ENCODE measurements around the gene GSX2. TPM values are rescaled to one million over a fixed set of nuclear protein-coding genes. Genes with fewer than 3 reads are reported as not detected.

GSX2 gene
- total and polyA plus RNA-seq, 2 donors (not counting 1 experiment from before 2014, with no cell fraction given), result 0.05 to 0.33 TPM

DNA sequence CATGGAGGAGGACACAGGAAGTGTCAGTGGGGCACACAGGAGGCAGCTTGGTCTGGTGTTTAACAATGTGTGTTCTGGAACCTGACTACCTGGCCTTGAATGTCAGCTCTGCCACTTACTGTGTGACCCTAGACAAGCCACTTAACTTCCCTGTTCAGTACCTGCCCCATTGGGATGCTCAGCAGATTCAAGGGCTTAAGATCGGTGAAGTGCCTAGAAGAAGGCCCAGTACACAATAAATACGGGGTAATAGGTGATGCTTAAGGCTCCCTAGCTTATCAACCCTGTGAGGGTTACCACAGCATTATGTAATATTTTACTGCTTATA lies 33.9 kb upstream of the GSX2 start:
- H3K36me3 ChIP-seq (ENCODE audit: control insufficient read depth, insufficient read depth, low read length), result no peaks in the 10 kb centered on the region
- no peak overlapping the region for H3K4me3 ChIP-seq (replicated peaks in 1 of 4; ENCODE audit: control extremely low read depth in 1 of 4, insufficient read depth in 1 of 4, low read depth in 3 of 4, low read length in 4 of 4)
- peak overlapping the region; percentile 69 for H3K27ac ChIP-seq (ENCODE audit: insufficient read depth, low read length)
- no peak overlapping the region for H3K4me2 ChIP-seq (ENCODE audit: extremely low read depth, insufficient read depth, low read length)
- H2AFZ ChIP-seq (ENCODE audit: low read length), result no peak overlapping the region
- H3K9me3 ChIP-seq (ENCODE audit: control insufficient read depth, insufficient read depth, low read depth, low read length), result no peaks in the 10 kb centered on the region
- DNase-seq (ENCODE audit: low read depth in 2 of 2), result no peak
- TF ChIP-seq EZH2 (IDR thresholded peaks at IDR 0.05; ENCODE audit: low read length, missing control alignments), result no peak
- TF ChIP-seq, protein P1, sequence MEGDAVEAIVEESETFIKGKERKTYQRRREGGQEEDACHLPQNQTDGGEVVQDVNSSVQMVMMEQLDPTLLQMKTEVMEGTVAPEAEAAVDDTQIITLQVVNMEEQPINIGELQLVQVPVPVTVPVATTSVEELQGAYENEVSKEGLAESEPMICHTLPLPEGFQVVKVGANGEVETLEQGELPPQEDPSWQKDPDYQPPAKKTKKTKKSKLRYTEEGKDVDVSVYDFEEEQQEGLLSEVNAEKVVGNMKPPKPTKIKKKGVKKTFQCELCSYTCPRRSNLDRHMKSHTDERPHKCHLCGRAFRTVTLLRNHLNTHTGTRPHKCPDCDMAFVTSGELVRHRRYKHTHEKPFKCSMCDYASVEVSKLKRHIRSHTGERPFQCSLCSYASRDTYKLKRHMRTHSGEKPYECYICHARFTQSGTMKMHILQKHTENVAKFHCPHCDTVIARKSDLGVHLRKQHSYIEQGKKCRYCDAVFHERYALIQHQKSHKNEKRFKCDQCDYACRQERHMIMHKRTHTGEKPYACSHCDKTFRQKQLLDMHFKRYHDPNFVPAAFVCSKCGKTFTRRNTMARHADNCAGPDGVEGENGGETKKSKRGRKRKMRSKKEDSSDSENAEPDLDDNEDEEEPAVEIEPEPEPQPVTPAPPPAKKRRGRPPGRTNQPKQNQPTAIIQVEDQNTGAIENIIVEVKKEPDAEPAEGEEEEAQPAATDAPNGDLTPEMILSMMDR (conservative IDR thresholded peaks at IDR 0.05 in 1 of 2, IDR thresholded peaks at IDR 0.05 in 1 of 2; ENCODE audit: low read depth in 1 of 2, low read length in 2 of 2), result no peak
- peaks cover 14% of the 10 kb centered on the region for H3K4me1 ChIP-seq (ENCODE audit: control insufficient read depth, extremely low read depth, insufficient read depth, low read length)
- no peak overlapping the region for H3K9ac ChIP-seq (ENCODE audit: insufficient read depth, low read length)
- H4K20me1 ChIP-seq (ENCODE audit: control insufficient read depth, extremely low read depth, insufficient read depth, low read length), result no peaks in the 10 kb centered on the region
- no peaks in the 10 kb centered on the region for H3K27me3 ChIP-seq (ENCODE audit: control insufficient read depth, insufficient read depth, low read length)
- peaks cover 32% of the 10 kb centered on the region for H3K79me2 ChIP-seq (ENCODE audit: control insufficient read depth, insufficient read depth, low read length)

DNA sequence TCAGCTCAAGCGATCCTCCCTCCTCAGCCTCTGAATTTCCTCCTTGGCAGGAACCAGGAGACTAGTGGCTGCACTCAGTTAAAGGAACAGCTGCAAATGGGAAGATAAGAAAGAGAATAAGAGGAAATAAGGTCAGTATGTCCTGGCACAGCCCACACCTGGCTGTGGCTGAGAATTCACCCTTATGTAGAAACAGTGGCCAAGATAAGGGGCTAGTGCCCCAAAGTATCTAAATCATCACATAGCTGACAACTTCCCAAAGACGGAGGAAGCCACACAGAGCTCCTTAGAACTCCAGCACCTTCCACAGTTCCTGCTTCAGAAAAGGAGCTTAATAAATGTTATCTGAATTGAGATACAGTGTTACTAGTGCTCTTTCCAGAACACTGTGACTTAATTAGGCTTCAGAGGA lies 33.2 kb upstream of the GSX2 start:
- no peaks in the 10 kb centered on the region for H4K20me1 ChIP-seq (ENCODE audit: control insufficient read depth, extremely low read depth, insufficient read depth, low read length)
- no peaks in the 10 kb centered on the region for H3K9me3 ChIP-seq (ENCODE audit: control insufficient read depth, insufficient read depth, low read depth, low read length)
- H3K9ac ChIP-seq (ENCODE audit: insufficient read depth, low read length), result no peak overlapping the region
- H3K4me3 ChIP-seq (replicated peaks in 1 of 4; ENCODE audit: control extremely low read depth in 1 of 4, insufficient read depth in 1 of 4, low read depth in 3 of 4, low read length in 4 of 4), result no peak overlapping the region
- peaks cover 25% of the 10 kb centered on the region for H3K79me2 ChIP-seq (ENCODE audit: control insufficient read depth, insufficient read depth, low read length)
- H3K27ac ChIP-seq (ENCODE audit: insufficient read depth, low read length), result peak overlapping the region; percentile 49
- H3K27me3 ChIP-seq (ENCODE audit: control insufficient read depth, insufficient read depth, low read length), result no peaks in the 10 kb centered on the region
- peak overlapping the region; percentile 16 for H3K4me2 ChIP-seq (ENCODE audit: extremely low read depth, insufficient read depth, low read length)
- no peak overlapping the region for H2AFZ ChIP-seq (ENCODE audit: low read length)
- H3K36me3 ChIP-seq (ENCODE audit: control insufficient read depth, insufficient read depth, low read length), result no peaks in the 10 kb centered on the region
- H3K4me1 ChIP-seq (ENCODE audit: control insufficient read depth, extremely low read depth, insufficient read depth, low read length), result peaks cover 14% of the 10 kb centered on the region
- DNase-seq (ENCODE audit: low read depth in 2 of 2), result no peak
- no peak for TF ChIP-seq EZH2 (IDR thresholded peaks at IDR 0.05; ENCODE audit: low read length, missing control alignments)
- TF ChIP-seq, protein P1 (conservative IDR thresholded peaks at IDR 0.05 in 1 of 2, IDR thresholded peaks at IDR 0.05 in 1 of 2; ENCODE audit: low read depth in 1 of 2, low read length in 2 of 2), result no peak

DNA sequence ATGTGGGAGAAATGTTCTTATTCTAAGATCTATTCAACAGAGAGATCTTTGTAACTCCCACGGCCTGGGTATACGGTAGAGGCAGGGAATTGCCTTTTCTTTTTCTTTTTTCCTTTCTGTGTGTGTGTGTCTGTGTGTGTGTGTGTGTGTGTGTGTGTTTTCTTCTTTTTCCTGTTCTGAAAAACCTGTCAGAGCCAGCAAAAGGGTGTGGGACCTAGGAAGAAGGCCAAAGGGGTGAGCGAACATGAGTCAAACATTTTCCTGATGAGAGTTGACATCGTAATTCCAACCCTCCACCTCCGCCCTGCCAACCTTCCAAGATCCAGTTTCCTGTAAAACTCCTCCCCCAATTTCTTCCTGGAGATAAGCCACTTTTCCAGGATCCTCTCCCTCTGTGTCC lies 32.8 kb upstream of the GSX2 start:
- Histone ChIP-seq H3K27me3 (ENCODE audit: control insufficient read depth, insufficient read depth, low read length) (no peaks in the 10 kb centered on the region), H3K27ac (ENCODE audit: insufficient read depth, low read length) (peak overlapping the region; percentile 49), H3K4me2 (ENCODE audit: extremely low read depth, insufficient read depth, low read length) (peak overlapping the region; percentile 16), H3K9ac (ENCODE audit: insufficient read depth, low read length) (no peak overlapping the region), H3K79me2 (ENCODE audit: control insufficient read depth, insufficient read depth, low read length) (peaks cover 20% of the 10 kb centered on the region), H3K4me3 (replicated peaks in 1 of 4; ENCODE audit: control extremely low read depth in 1 of 4, insufficient read depth in 1 of 4, low read depth in 3 of 4, low read length in 4 of 4) (no peak overlapping the region), H4K20me1 (ENCODE audit: control insufficient read depth, extremely low read depth, insufficient read depth, low read length) (no peaks in the 10 kb centered on the region), H3K36me3 (ENCODE audit: control insufficient read depth, insufficient read depth, low read length) (no peaks in the 10 kb centered on the region), H3K4me1 (ENCODE audit: control insufficient read depth, extremely low read depth, insufficient read depth, low read length) (peaks cover 14% of the 10 kb centered on the region), H3K9me3 (ENCODE audit: control insufficient read depth, insufficient read depth, low read depth, low read length) (no peaks in the 10 kb centered on the region), H2AFZ (ENCODE audit: low read length) (no peak overlapping the region)
- DNase-seq (ENCODE audit: low read depth in 2 of 2), result peak; percentile 80 to 82
- TF ChIP-seq EZH2 (IDR thresholded peaks at IDR 0.05; ENCODE audit: low read length, missing control alignments), result no peak
- TF ChIP-seq, protein P1 (conservative IDR thresholded peaks at IDR 0.05 in 1 of 2, IDR thresholded peaks at IDR 0.05 in 1 of 2; ENCODE audit: low read depth in 1 of 2, low read length in 2 of 2), result no peak

All from fibroblast of lung (primary cell).